ENCODE measurements around the gene VTCN1.
"Not testable (repeated sequence)": the region's sequence is repeated elsewhere in the genome, so short reads cannot be mapped to it uniquely, and the experiment has no call there.

The VTCN1 gene

DNA sequence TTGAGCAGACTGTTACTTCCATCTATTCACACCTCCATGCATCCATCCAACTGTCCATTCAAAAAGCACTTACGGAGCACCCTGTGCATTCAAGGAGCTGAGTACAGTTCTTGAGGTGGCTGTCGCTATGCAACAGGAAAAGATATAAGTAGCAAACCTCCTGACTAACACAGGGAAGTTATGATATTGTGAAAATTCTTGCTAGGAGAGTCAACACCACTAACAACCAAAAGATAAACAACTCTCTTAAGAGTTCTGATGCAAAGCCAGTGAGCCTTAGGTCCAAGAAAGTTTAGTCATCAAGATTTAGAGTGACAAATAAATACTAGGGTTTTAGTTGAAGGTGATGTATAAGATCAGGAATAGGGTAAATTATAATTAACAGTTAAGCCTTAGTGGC lies 44.7 kb downstream of the VTCN1 start:
- no peak for DNase-seq (ENCODE audit: low read depth)

DNA sequence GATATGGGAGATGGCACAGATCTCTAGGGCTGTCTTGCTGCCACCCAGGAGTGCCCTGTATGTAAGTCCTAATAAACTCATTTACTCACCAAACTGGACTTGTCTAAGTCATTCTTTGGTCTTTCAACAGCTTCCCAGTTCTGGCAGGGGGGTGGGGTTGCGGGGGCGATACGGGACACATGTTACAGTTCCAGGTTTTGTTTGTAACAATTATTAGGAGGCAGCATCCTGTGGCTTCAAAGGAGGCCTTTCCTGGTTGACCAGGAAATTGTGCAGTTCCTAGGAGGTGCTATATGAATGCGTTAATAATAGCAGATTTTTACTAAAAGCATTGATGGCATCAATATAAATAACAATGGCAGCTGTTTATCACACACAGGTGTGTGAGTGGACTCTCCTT lies 46.5 kb downstream of the VTCN1 start:
- no peak for DNase-seq (ENCODE audit: low read depth)

DNA sequence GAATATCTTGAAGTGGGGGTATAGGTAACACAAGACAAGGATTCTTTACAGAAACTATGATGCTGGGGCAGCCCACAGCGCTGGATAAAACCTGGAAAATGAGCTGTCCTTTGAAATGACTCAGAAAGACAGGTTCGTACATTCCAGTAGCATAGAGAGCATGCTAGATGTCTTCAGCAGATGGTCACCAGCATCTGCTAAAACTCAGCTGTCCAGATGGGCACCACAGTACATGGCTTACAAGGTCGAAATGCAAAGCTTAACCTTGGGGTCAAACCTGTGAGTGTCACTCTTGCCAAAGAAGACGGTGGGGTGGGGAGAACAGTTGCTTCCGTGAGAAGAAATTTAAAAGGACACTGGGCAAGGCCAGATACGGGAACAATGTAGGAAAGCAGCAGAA lies 47.9 kb downstream of the VTCN1 start:
- no peak for DNase-seq (ENCODE audit: low read depth)

DNA sequence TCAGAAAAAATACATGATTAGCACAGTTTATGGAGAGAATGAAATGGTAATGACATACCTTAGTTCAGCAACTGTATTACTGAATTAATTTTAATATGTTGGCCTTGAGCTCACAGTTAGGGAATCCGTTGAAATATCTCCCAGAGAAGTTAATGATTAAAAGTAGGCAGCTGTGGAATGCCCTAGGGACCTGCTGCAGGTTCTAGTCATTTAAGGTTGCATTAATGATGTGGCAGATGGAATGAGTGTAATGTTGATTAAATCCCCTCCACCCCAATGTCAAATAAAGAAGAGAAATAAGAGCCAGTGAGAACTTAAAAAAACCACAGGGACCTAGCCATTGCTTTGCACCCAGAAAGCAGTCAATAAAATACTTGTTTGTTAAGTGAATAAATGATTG lies 48.8 kb downstream of the VTCN1 start:
- no peak for DNase-seq (ENCODE audit: low read depth)

DNA sequence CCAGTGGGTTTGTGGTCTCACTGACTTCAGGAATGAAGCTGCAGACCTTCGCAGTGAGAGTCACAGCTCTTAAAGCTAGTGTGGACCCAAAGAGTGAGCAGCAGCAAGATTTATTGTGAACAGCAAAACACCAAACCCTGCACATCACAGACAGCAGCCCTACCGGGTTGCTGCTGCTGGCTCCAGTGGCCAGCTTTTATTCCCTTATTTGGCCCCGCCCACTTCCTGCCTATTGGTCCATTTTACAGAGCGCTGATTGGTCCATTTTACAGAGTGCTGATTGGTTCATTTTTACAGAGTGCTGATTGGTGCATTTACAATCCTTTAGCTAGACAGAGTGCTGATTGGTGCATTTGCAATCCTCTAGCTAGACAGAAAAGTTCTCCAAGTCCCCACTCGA lies 59.4 kb downstream of the VTCN1 start:
- not testable (repeated sequence) for DNase-seq (ENCODE audit: low read depth)

DNA sequence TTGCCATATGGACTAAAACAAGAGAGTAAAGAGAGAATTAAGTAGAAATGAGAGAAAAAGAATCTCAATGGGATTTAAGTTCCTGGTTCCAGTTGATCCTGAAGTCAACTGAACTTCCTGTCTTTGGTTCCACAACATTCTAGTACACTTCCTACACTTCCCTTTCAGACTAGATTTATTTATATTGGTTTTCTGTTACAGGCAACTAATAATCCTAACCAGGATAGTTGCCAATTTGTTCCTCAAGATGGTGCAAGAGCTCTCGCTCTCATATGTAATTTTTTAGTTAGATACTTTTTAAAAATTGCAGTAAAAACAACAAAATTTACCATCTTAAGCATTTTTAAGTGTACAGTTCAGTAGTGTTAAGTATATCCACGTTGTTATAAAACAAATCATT lies 60.4 kb downstream of the VTCN1 start:
- DNase-seq (ENCODE audit: low read depth): no peak

DNA sequence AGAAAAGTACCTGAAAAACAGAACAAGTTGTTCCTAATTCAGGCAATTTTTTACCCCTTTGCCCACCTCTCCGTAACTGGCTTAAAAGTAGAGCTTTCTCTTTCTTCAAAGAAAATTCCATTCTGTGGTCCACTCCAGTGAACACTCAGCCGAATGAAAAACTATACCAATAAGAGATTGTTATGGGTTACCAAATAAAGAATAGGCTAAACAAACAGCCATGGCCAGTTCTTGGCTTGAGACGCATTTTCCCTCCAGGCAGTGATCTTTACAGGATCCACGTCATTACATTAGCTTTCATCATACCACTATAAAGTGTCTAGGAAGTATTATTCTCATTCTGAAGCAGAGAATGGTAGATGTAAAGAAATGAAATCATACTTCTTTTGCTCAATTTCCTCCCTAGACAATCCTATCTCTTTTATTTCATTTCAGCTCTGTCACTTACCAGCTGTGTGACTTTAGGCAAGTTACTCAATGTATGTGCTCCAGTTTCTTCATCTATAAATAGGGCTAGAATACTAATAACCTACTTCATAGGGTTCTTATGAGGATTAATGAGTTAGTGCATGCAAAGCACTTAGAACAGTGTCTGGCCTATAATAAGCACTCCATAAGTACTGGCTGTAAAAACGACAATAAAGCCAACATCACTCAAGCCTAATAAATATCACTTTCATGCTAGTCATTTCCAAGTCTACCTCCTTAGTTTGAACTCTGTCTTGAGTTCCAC lies 62.7 kb downstream of the VTCN1 start:
- DNase-seq (ENCODE audit: low read depth): no peak

DNA sequence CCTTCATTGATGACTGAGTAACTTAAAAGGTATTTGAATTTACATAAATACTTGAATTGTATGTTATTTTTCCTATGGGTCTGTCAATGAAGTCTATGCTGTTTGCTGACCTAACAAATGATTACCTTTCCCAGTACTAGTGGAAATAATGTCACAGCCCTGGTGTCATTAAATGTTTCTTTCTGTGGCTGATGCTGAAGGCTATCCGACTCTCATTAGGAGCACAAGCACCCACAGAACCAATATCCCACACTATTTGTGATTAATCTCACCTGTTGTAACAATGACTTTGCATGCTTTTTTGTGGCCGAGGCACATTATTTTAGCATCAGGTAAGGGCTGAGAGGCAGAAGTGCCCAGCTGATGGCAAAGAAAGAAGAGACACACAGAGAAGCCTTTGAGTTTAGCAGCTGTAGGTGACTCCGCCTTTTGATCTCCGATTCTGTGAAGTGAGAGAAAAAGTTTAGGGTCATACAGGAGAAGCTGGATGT lies 63.3 kb downstream of the VTCN1 start:
- no peak for DNase-seq (ENCODE audit: low read depth)

DNA sequence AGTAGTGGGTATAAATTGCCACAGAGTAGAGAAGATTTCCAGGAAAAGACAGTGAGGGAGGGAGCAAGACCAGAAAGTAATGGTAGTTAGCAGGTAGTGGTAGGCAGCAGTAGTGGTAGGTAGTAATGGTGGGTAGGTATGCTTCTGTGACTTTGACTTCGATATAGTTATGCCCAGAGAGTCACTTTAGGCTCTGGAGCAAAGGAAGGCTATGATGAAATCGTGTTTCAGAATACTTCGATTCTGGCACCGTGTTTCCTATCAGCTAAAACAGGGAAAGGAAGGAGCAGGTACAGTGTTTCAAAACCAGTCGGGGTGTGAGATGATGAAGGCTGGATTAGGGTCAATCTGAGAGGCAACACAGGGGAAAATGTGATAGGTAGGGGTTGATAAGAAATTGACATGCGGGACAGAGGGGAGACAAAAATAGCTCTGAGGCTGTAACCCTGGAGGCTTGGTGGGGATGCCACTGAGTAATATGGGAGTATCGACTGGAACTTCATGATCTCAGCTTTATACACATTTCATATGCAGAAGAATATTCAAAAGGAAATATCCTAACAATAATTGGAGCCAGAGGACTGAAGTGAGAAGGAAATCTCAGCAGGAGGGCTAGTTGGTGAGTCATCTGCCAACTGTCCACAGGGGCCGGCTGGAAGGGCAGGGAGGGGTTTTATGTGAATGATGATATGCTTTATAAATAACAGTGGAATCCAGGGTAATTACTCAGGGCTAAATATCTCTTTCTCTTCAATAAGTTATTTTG lies 64.0 kb downstream of the VTCN1 start:
- no peak for DNase-seq (ENCODE audit: low read depth)

DNA sequence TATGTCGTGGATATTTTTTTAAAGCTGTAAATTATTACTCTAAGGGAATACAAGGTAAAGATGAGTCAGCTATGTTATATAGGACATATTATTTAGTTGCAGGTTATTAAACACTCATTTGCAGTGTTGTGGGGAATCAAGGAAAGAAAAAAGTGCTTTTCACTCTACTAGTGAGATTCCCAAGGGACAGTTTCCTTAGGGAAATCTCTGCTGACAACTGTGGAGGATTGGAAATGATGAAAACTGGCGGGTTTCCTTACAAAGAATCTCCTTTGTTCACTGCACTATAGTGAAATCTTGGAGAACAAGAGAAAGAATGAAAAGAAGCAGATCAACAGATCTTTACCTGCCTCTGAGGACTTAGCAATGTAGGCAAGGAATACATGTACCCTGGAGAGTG lies 64.7 kb downstream of the VTCN1 start:
- DNase-seq (ENCODE audit: low read depth): no peak

DNA sequence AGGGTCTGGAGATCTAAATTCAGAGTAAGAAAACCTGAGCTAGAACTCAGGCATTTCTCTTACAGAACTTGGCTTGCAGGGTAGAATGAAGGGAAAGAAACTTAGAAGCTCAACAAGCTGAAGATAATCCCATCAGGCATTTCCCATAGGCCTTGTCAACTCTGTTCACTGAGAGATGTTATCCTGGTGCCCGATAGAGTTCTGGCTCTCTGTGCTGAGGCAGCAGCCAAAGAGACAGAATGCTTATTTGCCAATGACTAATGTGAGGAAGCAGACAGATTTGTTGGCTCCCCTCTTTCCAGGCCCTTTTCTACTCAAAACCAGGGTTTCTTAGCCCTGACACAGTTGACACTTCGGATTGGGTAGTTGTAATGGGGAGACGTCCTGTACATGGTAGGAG lies 66.9 kb downstream of the VTCN1 start:
- no peak for DNase-seq (ENCODE audit: low read depth)

DNA sequence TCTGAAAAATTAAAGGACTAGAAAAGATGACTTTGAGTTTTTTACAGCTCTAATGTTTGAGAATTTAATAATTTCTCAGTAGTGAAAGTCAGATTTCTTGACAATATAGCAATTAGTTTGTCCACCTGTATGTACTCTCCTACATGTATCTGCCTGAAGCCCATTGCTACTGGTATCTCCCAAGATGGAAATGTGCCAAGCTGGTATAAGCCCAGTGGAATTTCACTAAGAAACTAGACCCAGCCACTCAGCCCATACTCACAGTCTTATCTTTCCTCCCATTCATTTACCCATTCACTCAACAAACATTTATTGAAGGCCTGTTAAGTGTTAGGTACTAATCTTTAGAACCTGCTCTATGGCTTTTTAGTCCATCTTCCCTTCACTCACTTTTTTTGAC lies 67.6 kb downstream of the VTCN1 start:
- DNase-seq (ENCODE audit: low read depth): no peak

DNA sequence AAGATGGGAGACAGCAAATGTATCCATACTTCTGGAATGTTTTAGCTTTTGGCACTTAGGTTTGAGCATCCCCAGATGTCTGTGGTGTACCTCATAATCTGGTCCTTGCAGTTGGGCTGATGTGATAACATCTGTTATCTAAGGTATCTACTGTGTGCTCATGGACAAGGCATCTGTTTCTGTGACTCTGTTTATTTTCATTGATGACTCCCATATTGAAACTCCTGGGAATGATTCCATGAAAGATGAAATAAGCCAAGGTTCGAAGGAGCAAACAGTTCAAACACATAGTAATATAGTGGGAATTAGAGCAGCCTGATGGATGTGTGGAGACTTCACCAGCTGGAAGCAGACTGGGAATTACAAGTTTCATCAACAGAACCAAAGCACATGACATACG lies 68.5 kb downstream of the VTCN1 start:
- DNase-seq (ENCODE audit: low read depth): no peak

DNA sequence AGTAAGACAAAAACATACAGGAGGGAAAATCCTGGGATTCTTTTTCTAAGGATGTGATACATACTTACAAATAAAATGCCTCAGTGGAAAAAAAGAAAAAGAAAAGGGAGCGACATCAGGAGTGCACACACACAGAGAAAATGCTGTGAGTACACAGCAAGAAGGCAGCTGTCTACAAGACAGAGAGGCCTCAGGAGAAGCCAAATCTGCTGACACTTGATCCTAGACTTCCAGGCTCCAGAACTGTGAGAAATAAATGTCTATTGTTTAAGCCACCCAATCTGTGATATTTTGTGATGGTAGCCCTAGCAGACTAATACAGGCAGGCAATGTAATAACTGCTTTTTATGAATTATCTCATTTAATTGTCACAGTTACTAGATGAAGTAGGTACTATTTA lies 72.2 kb downstream of the VTCN1 start:
- no peak for DNase-seq (ENCODE audit: low read depth)

DNA sequence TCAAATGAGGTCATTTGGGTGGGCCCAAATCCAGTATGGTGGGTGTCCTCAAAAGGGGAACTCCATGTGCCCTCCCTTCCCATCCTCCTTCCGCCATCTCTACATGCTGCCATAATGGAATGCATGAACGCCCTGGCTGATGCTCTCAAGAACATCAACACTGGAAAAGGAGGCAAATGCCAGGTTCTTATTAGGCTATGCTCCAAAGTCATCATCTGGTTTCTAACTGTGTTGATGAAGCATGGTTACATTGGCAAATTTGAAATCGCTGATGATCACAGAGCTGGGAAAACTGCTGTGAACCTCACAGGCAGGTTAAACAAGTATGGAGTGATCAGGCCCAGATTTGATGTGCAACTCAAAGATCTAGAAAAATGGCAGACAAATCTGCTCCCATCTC lies 72.6 kb downstream of the VTCN1 start:
- DNase-seq (ENCODE audit: low read depth): no peak

DNA sequence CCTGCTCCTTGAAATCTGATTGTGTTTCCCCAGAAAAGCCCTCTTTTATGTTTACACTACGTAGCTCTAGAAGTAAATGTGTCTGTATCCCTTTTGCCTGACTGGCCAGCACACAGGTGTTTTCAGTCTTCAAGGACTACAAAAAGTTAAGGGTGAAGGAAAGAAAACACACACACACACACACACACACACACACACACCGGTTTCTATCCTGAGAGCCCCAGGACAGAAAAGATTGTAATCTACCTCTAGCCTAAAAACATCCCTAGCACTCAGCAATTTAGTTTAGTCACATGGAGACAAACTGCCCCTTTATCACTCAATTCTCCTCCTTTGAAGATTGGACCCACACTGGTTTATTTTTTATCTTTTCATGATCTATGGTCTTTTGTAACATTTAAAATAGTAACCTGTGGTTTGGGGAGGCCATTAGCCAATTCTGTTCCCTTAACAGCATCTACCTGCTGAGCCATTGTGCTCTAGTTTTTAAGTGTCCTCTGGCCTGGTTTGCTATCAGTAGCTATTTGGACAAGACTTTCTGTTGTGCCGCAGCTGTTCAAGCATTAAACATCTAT lies 73.4 kb downstream of the VTCN1 start:
- DNase-seq (ENCODE audit: low read depth): no peak

DNA sequence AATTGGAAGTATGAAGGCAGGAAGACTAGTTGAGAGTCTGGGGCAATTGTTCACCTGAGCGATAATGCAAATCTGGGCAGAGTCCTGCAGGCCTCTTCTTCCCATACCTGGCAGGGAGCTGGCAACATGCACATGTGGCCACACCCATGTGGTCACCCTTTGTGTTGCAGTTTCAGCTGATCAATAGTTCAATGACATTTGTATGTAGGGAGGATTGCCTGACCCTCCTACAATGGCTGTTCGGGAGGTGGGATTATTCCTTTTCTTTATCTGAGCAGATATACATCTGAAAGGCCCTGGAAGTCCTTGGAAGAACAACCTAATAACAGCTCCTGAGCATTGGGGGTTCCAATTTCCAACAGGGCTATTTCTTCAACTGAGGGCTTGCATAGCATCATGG lies 74.0 kb downstream of the VTCN1 start:
- no peak for DNase-seq (ENCODE audit: low read depth)

DNA sequence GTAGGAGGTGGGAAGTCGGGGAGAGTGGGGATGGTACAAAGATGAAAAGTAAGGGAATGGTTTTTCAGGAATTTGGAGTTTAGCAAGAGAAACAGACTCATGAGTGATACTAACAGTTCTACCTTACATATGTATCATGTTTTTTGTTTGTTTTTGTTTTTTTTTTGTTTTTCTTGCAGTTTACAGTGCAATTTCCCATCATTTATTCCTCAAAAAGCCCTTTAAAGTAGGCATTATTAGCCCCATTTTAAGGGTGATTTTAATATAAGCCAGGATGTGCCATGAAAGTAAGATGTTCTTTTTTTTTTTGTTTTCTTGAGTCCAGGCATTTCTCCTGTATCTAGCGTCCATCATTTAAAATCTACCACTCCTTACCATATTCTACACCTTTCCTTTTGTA lies 75.4 kb downstream of the VTCN1 start:
- DNase-seq (ENCODE audit: low read depth): no peak

DNA sequence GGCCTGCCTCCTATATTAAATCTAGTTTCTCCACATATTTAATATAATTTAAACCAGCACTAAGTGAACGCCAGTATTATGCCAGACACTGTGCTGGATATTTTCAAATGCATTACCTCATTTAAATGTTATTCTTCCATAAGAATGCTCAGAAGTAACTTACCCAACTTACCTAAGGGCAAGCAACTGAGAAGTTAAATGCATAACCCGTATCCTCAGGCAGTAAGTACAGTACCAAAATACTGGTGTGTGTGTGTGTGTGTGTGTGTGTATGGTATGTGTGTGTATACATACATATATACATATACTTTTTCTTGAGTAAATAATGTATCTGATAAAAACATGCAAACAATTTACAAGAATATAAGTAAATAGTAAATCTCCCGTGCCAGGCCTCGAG lies 80.2 kb downstream of the VTCN1 start:
- no peak for DNase-seq (ENCODE audit: low read depth)

DNA sequence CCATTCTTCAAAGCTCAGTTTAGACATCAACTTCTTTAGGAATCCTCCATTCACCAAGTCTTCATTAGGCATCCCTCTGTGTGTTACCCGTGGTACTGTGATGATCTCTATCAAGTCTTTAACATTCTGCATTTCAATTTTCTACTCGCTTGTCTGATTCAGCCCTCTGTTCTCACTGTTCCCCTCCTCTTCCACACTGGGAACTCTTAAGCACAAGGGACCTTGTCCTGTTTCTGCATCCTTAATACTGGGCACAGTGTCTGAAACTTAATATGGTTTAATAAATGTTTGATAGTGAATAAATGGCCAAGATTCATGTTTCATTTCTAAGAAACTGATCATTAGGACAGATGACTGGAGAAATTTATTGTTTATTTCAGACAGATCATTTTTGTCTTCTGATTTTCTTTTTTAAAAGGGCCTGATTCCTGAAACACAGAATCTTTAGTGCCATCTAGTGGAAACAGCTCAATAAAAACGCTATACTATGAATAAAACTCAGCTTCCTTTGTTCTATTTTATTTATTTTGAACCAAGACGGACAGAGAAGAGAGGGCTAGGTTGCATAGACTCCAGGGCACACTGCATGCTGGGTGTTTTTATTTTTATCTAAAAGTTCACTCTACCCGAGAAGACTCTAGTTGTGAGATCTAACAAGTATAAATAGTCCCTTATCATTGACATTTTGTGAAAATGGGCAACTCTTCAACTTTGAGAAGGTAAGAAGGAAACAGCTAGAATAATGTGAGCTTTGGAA lies 82.2 kb downstream of the VTCN1 start:
- DNase-seq (ENCODE audit: low read depth): no peak

DNA sequence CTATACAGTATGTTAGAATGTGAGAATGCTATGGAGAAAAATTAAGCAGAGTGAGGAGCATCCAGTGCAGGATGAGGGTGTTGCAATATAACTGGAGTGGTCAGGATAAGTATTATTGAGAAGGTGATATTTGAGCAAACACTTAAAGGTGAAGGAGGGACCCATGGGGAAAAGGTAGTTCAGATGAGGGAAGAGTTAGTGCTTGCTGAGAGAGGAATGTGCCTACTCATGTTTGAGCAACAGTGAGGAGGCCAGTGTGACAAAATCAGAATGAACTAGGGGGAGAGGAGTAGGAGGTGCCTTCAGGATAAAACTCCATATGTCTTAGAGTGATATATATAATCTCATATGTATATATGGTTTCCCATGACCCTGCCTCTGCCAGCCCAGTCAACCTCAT lies 82.9 kb downstream of the VTCN1 start:
- DNase-seq (ENCODE audit: low read depth): no peak

DNA sequence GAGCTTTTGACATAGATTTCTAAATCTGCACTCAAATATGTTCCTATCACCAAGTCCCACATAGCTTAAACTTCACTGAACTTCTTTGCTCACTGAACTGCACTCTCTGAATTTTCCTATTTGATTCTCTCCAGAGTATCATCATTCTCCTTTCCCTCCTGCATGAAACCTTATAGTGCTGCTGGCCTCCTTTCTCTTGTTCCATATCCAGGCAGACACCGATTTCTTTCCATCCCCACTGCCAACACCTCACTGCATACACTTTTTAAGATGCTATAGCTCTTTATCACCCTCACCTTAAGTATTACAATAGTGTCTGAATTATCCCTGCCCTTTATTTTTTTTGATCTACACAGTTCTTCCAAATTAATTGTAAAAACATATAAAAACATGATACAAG lies 86.1 kb downstream of the VTCN1 start:
- no peak for DNase-seq (ENCODE audit: low read depth)

DNA sequence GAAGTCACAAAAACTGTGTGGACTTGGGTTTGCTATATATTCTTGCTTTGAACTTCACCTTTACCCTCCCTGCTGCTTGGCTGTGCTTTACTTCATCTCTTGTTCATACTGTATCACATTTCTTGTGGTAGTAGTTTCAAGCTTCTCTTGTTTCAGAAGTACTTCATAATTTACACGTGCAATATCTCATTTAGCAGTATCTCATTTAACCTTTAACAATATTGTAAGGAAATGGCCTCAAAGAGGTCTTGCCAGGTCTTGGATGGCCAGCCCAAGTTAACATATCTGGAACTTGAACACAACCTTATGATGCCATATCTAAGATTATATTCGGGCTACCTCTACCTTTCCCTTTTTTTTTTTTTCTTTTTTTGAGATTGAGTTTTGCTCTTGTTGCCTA lies 87.5 kb downstream of the VTCN1 start:
- DNase-seq (ENCODE audit: low read depth): no peak

Measured in activated T-cell treated with anti-CD3 and anti-CD28 coated beads for 1 hour (primary cell).